Cardiac septum (tissue), 1 donor: Measurements from ENCODE around the gene PIK3CA. TPM values are rescaled to one million over a fixed set of nuclear protein-coding genes. Genes with fewer than 3 reads are reported as not detected.

Experiments used
- DNase-seq: peaks from one replicate; pipeline ENCODE4 v3.0.0-alpha.2; 2020; ENCODE audit warnings: low spot score
- intact Hi-C: fragments of 100-400 bp; cut with DNase I; formaldehyde crosslinking; loops from one replicate; pipeline ENCODE4 v1.14.0; 2022
- total RNA-seq: library from RNA; stranded (reverse); fragmentation: NEBNext Ultra II Directional; extraction: Animal tissue kit (Norgen Biotek cat#: 25700); gene quantifications from one replicate; pipeline ENCODE4 v1.2.1, GENCODE V29; 2021
- donor health status: DM: no; HTN: no; CAD: no.

Gene PIK3CA
- total RNA-seq, 1 donor from 2014 or later = 28.8 TPM

- intact Hi-C loops = no loop called here
Measured at GRCh38 chr3:179278932-179279693, 131.0 kb downstream of the PIK3CA start.

GRCh38 chr3:179279837-179280236, 131.7 kb downstream of the PIK3CA start:
- intact Hi-C loops = no loop called here
- DNase-seq = no peak

More at GRCh38 chr3:179278932-179279693, 131.0 kb downstream of the PIK3CA start:
- no peak for DNase-seq

GRCh38 chr3:179281825-179282224, 133.7 kb downstream of the PIK3CA start:
- DNase-seq = no peak
- intact Hi-C loops = no loop called here

- intact Hi-C loops = no loop called here
- no peak for DNase-seq
Measured at GRCh38 chr3:179286331-179286730, 138.2 kb downstream of the PIK3CA start.

- no peak for DNase-seq
- intact Hi-C loops = no loop called here
Measured at GRCh38 chr3:179288845-179289244, 140.7 kb downstream of the PIK3CA start.

GRCh38 chr3:179289295-179289694, 141.1 kb downstream of the PIK3CA start:
- intact Hi-C loops = no loop called here
- no peak for DNase-seq

Other genes starting within 250 kb of the PIK3CA start
- 18.3 TPM for gene ZMAT3, start 76.5 kb upstream of the PIK3CA start, total RNA-seq
- 1.9 TPM for gene KCNMB3, start 102.8 kb downstream of the PIK3CA start, total RNA-seq
- gene ZNF639, start 174.7 kb downstream of the PIK3CA start, total RNA-seq = 25.5 TPM
- 49.2 TPM for gene MFN1, start 199.4 kb downstream of the PIK3CA start, total RNA-seq